Activated CD4-positive, CD25-positive, alpha-beta regulatory T cell treated with anti-CD3 and anti-CD28 coated beads, Interleukin-2, amount 50 U/mL, for 24 hours (primary cell): ENCODE data around the gene LTA.
"Not testable (repeated sequence)": the region's sequence is repeated elsewhere in the genome, so short reads cannot be mapped to it uniquely, and the experiment has no call there.

ENCODE experiments used
- ATAC-seq, 2 donors: fragments of 150-1000 bp; cut with Tn5 transposase; one replicate each; pipeline ENCODE4 v1.10.0; 2021; ENCODE audit warnings: mild to moderate bottlenecking in 1 of 2, moderate library complexity in 1 of 2

The LTA gene

DNA sequence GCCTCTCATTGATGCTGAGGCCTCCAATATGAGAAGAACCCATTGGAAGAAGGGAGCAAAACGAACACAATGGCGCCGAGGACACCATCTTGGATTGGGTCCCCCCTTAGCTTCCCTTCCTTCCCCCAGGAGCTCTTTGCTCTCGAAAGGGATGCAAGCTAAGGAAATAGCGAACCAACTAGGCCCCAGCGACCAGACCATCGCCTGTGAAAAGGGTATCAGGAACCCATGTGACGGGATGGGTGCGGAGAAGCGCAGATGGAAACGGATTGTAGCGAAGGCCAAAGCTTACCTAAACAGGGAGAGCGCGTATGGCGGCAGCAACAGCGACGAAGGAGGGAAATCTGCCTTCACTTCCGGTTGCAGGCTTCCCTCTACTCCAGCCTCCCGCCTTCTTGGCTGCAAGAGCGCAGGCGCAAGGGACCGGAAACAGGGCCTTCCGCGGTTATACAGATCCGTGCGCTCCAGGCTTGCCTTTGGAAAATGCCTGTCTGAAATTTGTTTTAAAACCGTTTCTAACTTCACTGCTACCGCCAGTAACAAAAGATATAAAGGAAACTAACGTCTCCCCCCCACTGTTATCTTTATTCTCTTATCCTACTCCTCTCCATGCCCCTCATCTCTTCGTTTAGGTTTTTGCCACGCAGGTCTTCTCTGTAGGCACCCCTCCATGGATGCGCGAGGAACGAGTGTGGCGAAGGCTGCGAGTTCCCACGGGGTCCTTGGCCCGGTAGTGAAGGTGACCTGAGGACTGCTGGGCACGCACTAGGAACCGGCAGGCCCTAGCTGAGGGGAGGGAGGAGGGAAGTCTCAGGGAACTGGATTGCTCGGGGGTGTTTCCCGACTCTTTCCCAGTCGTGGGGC lies 30.2 kb upstream of the LTA start, which contains the start of gene DDX39B:
Gene DDX39B, minus strand, starts transcription at position 346 of the 864 bp plus-strand sequence. CDS start 1,471 bp downstream, outside the sequence.
- peak; percentile 77 to 85 for ATAC-seq

DNA sequence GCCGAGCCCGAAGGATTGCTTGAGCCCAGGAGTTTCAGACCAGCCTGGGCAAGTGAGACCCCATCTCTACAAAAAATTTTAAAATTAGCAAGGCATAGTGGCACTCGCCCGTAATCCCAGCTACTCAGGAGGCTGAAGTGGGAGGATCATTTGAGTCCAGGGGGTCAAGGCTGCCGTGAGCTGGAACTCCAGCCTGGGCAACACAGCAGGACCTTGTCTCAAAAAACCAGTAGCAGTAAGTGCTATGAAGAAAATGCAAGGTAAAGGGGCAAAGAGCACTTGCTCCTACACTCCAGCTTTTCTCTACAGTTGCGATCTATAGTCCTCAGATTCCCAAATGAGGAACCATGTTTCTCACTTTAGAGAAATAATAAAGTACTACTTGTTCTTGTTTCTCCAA lies 28.4 kb upstream of the LTA start:
- no peak for ATAC-seq

GRCh38 chr6:31544676-31545075 lies 27.4 kb upstream of the LTA start:
- no peak for ATAC-seq

DNA sequence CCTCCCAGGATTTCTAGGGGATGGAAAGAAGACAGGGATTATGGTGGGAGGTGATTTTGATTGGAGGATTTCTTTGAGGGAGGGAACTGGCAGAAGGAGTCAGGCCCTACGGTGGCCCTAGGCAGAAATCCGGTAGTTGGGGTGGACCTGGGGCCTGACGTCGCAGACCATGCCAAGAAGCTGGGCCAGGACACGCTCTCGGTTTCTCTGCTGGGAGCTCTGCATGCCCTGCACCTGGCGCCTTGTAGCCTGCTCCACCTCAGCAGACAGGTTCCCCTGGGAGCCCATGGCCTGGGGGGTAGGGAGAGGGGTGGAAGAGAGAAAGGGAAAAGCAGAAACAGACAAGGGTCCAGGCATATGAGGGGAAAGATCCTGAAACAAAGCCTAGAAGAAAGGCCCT lies 26.8 kb upstream of the LTA start:
- ATAC-seq: no peak

DNA sequence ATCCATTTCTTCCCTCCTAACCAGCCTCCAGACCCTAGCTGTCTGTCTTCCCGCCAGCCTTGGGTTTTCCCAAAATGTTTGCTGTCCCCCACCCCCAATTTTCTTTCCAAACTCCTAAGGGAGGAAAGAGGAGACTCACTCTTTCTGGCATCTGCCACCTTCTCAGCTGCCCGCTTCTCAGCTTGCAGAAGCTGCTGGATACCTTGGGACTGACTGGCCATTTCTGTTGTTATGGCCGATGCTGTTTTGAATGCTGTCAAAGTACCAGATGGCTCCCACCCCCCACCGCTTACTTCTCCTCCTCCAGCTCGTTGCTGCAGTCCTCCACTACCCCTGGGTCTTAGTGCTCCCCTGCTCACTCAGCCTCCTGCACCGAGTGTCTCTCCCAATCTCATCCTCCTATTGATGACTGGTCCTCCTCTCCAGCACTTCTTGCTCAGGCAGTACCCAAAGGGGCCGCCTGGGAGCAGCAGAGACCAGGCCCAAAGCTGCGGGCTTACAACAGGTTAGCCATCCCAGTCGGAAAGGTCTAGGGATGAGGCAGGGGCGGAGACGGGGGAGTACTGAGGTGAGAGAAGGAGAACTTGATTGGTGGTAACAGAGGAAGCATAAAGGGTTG lies 25.6 kb upstream of the LTA start, which contains the start of gene ATP6V1G2:
Gene ATP6V1G2, minus strand, starts transcription at position 270 of the 619 bp plus-strand sequence. Its CDS starts 49 bp downstream, at position 221.
- peak; percentile 57 to 58 for ATAC-seq

DNA sequence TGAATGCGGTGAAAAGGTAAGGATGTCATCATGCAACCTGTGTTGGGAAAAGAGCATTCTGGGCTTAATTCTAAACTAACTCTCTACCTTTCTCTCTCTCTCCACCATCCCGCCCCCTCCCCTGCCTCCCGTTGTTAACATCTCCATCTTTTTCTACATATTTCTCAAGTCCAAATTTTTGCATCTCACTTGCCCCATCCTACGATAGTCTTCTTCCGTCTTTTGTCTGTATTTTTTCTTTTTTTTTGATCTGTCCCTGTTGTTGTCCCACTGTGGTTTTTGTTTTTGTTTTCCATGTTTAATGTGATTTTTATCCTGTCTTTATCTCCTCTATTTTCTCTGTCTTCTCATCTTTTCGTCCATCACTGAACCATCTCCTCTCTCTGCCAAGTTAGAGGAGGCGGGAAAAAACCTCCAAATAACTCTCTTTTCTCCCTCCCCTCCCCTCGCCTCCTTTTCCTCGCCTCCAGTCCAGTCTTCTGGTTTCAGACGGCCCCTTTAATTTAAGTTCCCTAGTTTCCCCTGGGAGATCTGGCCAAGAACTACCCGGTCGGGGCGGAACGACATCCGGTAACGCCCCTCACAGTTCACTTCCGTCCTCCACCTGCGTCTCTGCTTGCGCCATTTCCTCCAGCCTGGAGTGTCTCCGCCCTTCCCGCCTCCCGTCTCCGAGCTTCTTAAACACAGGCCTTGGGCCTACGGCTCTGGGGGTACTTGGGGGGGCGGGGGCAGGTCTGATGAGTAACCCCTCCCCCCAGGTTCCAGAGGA lies 24.9 kb upstream of the LTA start, which contains the start of gene NFKBIL1:
Gene NFKBIL1, plus strand, starts transcription at position 651 of the 769 bp plus-strand sequence. Its CDS starts 87 bp downstream, at position 738.
- peak; percentile 91 for ATAC-seq

- no peak for ATAC-seq
Observed at GRCh38 chr6:31547727-31548543, 24.2 kb upstream of the LTA start.

- no peak for ATAC-seq
Observed at GRCh38 chr6:31548544-31548873, 23.6 kb upstream of the LTA start.

DNA sequence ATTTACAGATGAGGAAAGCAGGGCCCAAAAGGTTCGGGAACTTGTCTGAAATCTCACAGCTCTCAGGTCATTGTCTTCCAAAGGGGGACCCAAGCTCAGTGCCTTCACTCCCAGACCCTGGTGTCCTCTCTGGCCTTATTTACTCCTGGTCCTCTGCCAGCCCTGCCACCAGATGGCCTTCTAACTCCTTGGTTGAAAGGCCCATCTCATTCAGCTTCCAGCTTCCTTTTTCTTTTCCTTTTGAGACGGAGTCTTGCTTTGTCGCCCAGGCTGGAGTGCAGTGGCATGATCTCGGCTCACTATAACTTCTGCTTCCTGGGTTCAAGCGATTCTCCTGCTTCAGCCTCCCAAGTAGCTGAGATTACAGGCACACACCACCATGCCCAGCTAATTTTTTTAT lies 20.7 kb upstream of the LTA start:
- not testable (repeated sequence) for ATAC-seq

GRCh38 chr6:31556307-31556706 lies 15.8 kb upstream of the LTA start:
- no peak for ATAC-seq

DNA sequence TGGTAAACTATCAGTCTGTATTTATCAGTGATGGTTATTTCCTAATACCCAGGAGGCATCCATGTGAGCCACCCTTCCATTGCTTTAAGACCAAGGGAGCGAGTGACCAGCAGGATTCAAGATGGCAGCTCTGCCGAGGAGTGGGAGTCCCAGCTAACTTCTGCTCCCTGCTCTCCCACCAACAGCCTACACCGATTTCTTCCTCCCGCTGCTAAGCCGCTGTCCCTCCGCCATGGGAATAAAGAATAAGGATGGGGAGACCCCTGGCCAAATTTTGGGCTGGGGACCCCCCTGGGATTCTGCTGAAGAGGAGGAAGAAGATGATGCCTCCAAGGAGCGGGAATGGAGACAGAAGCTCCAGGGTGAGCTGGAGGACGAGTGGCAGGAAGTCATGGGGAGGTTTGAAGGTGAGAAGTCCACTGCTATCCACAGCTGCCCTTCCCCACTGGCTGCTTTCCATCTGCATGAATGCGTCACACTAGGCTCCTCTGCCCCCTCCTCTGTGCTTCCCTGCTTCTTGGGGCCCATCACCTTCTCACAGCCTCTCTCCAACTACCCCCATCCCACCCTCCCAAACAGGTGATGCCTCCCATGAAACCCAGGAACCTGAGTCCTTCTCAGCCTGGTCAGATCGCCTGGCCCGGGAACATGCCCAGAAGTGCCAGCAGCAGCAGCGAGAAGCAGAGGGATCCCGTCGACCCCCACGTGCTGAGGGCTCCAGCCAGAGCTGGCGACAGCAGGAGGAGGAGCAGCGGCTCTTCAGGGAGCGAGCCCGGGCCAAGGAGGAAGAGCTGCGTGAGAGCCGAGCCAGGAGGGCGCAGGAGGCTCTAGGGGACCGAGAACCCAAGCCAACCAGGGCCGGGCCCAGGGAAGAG lies 14.4 kb upstream of the LTA start:
- ATAC-seq: no peak

- no peak for ATAC-seq
Observed at GRCh38 chr6:31558318-31558625, 13.8 kb upstream of the LTA start.

DNA sequence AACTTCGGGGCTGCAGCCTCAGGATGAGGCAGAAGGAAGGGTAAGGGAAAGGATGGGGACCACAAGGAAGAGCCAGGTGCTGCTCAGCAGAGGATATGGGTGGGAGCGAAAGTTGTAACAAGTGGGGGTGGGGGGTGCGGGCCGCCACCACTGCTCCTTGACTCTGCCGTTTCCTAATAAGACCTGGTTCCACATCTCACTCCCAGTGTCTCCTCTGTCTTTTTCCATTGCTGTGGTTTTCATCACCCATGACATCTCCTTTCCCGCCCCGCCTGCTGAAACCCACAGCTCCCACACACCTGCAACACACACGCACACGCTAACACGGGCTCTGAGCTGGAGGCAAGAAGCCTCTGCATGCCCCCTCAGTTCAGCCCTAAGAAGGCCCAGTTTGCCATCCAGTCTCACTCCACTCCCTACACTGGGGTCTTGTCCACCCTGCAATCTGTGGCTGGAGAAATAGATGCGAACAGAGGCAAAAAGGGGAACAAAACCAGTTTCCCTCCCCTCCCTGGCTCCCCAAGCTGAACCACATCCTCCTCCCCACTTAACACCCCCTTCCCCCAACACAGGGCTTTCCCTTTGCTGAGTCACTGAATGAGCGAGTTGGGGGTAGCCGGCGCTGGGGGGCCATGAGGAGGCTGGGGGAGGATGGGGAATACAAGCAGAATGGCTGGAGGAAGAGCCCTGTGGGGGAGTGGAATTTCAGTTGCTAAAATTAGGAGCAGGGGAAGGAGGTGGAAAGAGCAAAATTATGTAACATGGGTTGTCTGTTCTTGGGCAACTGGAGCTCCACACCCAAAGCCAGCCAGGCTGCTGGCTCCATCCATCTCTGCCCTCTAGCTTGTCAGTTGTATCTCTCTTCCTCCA lies 13.2 kb upstream of the LTA start:
- ATAC-seq: peak; percentile 69 to 72

DNA sequence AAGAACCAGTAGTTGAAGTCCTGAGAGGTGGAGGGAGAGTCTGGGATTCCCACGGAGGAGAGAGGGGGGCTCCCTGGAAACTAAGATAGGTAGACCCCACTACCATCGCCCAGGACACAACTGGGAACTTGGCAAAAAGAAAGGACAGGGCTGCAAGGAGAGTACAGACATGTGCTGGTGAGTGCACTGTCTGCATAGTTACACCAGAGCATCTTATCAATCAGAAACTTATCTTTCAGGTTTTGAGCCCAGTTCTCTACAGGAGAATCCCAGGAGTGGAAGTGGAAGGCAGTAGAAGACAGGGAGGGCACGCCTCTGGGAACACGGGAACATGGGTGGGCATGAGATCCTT lies 12.5 kb upstream of the LTA start:
- peak; percentile 21 to 34 for ATAC-seq

GRCh38 chr6:31559958-31560696 lies 12.0 kb upstream of the LTA start:
- peak; percentile 54 to 65 for ATAC-seq

GRCh38 chr6:31560697-31561058 lies 11.4 kb upstream of the LTA start:
- no peak for ATAC-seq

DNA sequence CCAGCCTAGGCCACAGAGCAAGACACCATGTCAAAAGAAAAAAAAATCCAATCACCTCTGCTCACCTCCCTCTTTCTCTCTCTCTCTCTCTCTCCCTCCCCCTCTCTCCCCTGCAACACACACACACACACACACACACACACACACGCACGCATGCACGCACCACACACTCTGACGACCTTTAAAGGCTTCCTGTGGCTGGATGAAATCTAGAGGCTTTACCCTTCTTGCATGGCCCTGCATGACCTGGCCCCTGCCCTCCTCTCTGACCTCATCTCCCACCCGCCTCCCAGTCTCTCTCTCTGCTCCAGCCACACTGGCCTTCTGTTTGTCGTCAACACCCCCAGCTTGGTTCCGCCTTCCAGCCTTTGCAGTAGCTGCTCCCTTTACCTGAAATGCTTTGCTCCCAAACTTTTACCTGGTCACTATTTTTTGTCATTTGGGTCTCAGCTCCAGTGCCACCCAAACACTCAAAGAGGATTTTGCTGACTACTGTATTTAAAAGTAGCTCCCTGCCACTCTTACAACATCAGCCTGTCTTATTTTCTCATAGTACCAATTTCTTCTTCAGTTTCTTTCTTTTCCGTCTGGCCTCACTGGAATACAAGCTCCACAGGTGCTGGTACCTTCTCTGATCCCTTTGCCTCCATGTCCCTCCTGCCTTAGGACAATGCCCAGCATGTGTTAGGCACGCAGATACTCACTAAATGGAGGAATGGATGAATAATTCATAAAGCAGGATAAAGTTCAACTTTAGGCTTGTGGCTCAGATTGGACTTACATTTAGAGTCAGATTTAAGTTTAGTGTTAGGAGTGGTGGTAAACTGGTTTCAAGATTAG lies 4.3 kb upstream of the LTA start:
- ATAC-seq: no peak

DNA sequence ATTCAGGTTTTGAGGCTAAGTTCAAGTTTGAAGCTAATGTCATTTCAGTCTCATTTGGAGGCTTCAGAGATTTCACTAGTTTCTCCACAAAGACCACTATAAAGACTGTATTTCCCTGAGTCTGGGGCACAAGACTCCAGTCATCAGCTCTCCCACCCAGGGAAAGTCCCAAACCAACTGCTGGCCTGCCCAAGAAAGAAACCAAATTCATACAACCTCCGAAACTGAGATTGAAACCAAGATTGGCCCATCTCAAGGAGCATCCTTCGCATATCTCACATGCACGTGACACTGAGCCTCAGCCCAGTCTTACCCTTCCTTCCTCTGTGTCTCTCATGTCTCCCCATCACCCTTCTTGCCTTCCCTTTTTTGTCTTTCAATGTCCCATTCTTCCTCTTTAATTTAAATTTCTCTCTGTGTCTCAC lies 3.5 kb upstream of the LTA start:
- ATAC-seq: peak; percentile 68
